SH-SY5Y (cell line): ENCODE data around the gene LMLN.

Source experiments
- GATA2 ChIP-seq: IDR thresholded peaks from 2 replicates; pipeline ENCODE4 v1.6.1; 2011; ENCODE audit warnings: mild to moderate bottlenecking, low read depth, low read length
- GATA3 ChIP-seq: IDR thresholded peaks from 2 replicates; pipeline ENCODE4 v1.6.1; 2011; ENCODE audit warnings: low read depth, mild to moderate bottlenecking, low read length, moderate library complexity

The LMLN gene

GRCh38 chr3:198017090-198017489 is 57.1 kb downstream of the LMLN start:
- TF ChIP-seq GATA2 (no peak), GATA3 (no peak)

- TF ChIP-seq GATA3, result no peak
- TF ChIP-seq GATA2, result no peak
Observed at GRCh38 chr3:198018416-198018815, 58.4 kb downstream of the LMLN start.

- TF ChIP-seq GATA3 (no peak), GATA2 (no peak)
Observed at GRCh38 chr3:198019115-198019514, 59.1 kb downstream of the LMLN start.

- TF ChIP-seq GATA3, result no peak
- TF ChIP-seq GATA2, result no peak
Observed at GRCh38 chr3:198021320-198021719, 61.3 kb downstream of the LMLN start.

- no peak for TF ChIP-seq GATA2
- TF ChIP-seq GATA3, result no peak
Observed at GRCh38 chr3:198022604-198023003, 62.6 kb downstream of the LMLN start.

- no peak for TF ChIP-seq GATA3
- TF ChIP-seq GATA2, result no peak
Observed at GRCh38 chr3:198025644-198026043, 65.6 kb downstream of the LMLN start.

- TF ChIP-seq GATA2 (no peak), GATA3 (no peak)
Observed at GRCh38 chr3:198026620-198027019, 66.6 kb downstream of the LMLN start.

- no peak for TF ChIP-seq GATA3
- TF ChIP-seq GATA2, result no peak
Observed at GRCh38 chr3:198027045-198027798, 67.2 kb downstream of the LMLN start.

- TF ChIP-seq GATA3 (no peak), GATA2 (no peak)
Observed at GRCh38 chr3:198027799-198028390, 67.9 kb downstream of the LMLN start.

- TF ChIP-seq GATA3, result no peak
- no peak for TF ChIP-seq GATA2
Observed at GRCh38 chr3:198028718-198029117, 68.7 kb downstream of the LMLN start.

GRCh38 chr3:198030125-198030524 is 70.1 kb downstream of the LMLN start:
- TF ChIP-seq GATA3, result no peak
- TF ChIP-seq GATA2, result no peak

GRCh38 chr3:198030726-198031125 is 70.7 kb downstream of the LMLN start:
- TF ChIP-seq GATA3 (no peak), GATA2 (no peak)

- no peak for TF ChIP-seq GATA2
- no peak for TF ChIP-seq GATA3
Observed at GRCh38 chr3:198032039-198032936, 72.3 kb downstream of the LMLN start.

GRCh38 chr3:198043119-198043518 is 83.1 kb downstream of the LMLN start:
- no peak for TF ChIP-seq GATA2
- TF ChIP-seq GATA3, result no peak
